DOHH2 (cell line): ENCODE measurements around the gene PTPRK.

Experiments
- CTCF ChIP-seq: fragments of 200-600 bp; sonication (generic); IDR thresholded peaks from one replicate; pipeline ENCODE4 v1.5.1; 2014; ENCODE audit warnings: antibody characterized with exemption, mild to moderate bottlenecking, low read depth, low read length; ENCODE audit not compliant: poor library complexity, severe bottlenecking
- EZH2phosphoT487 ChIP-seq: fragments of 200-600 bp; sonication (generic); IDR thresholded peaks from 2 replicates; pipeline ENCODE4 v1.6.1; 2017; ENCODE audit warnings: borderline replicate concordance, mild to moderate bottlenecking, antibody characterized with exemption, low read length, moderate library complexity, mixed read lengths

GRCh38 chr6:128000363-128000762, 520.0 kb downstream of the PTPRK start:
- no peak for TF ChIP-seq CTCF
- TF ChIP-seq EZH2phosphoT487, result no peak
